GM19468 (cell line): Measurements from ENCODE around the gene COG7.
"Not testable (repeated sequence)": the region's sequence is repeated elsewhere in the genome, so short reads cannot be mapped to it uniquely, and the experiment has no call there.

Experiments
- ATAC-seq: cut with Tn5 transposase; IDR thresholded peaks from one replicate; pipeline ENCODE4 v1.9.1; 2021; ENCODE audit warnings: mild to moderate bottlenecking, moderate library complexity, moderate number of reproducible peaks; ENCODE audit not compliant: unreplicated experiment; ENCODE audit errors: extremely low read depth

The COG7 gene

GRCh38 chr16:23452572-23453337 lies at the start of gene COG7:
TSS of gene COG7 (minus strand) at chr16:23453189. CDS start at chr16:23452994, 195 bp downstream.
- no peak for ATAC-seq

- ATAC-seq: no peak
Measured at GRCh38 chr16:23502466-23502865, 49.5 kb upstream of the COG7 start.

- no peak for ATAC-seq
Measured at GRCh38 chr16:23501291-23501690, 48.3 kb upstream of the COG7 start.

DNA sequence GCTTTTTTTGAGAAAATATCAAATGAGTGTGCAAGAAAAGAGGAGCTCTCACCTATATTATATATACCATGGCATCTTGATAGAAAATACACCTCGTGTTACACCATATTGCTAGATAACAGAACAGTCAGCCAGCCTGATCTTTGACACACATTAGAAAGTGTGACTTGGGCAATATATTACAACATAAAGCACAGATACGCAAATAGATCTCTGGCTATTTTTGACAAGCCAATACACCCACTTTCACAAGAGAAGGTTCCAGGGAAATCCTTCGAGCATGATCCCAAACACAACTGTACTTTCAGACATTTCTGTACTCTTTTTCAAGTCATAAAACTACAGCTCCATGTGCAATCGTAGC lies 47.9 kb upstream of the COG7 start:
- no peak for ATAC-seq

DNA sequence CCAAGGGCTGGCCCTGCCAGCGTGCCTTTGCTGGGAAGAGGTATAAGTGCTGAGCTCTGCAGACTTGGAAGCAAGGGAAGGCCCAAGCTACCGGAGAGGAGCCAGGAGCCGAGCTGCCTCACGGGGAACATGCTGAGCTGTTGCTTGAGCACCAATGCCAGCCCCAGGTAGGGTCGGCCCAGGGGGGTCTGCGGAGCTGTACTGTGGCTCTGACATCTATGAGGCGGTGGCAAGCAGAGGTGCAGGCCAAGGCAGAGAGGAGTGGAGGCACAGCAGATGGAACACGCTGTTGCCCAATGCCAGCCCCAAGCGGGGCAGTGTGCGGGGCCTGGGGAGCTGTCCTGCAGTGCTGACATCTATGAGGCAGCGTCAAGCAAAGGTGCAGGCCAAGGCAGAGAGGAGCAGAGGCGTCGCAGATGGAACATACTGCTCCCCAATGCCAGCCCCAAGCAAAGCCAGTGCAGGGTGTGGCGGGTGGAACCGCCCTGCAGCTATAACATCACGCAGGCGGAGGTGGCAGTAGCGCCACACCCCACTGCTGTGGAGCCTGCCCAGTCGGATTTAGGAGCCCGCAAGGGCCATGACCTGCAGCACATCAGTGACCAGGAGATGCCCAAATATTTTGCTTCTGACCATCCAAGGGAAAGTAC lies 47.3 kb upstream of the COG7 start:
- ATAC-seq: no peak

- no peak for ATAC-seq
Measured at GRCh38 chr16:23499801-23500200, 46.8 kb upstream of the COG7 start.

- no peak for ATAC-seq
Measured at GRCh38 chr16:23498863-23499262, 45.9 kb upstream of the COG7 start.

DNA sequence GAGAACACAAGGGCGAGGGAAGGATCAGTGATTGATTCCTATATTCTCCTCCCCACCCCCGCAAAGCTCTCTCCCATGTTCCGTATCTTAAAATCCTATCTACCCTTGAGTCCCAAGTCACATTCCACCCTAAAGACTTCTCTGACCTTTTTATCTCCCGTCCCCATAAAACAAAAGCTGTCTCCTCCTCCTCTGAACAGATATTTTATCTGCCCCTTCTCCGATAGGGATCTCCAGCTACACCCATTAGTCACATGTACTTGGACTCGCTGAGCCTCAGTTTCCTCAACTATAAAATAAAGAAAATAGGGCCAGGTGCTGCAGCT lies 44.5 kb upstream of the COG7 start:
- ATAC-seq: no peak

- ATAC-seq: no peak
Measured at GRCh38 chr16:23496821-23497542, 44.0 kb upstream of the COG7 start.

GRCh38 chr16:23495671-23496070 lies 42.7 kb upstream of the COG7 start:
- no peak for ATAC-seq

DNA sequence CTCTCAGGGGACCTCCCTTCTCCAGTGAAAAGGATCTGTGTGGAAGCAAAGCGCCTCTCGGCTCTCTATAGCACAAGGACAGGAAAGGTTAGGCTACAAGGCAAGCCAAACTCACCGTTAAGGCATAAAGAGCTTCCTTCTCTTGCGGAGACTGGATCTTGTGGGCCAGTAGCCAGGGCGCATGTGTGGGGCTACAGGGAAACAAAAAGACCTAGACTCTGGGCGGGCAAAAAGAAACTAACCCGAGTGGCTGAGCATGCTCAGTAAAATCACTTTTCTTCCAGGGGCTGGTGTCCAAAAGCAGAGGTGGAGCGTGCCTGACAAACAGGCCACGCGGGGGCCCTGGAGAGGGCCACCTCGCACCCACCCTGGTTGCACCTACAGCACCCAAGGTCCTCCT lies 41.2 kb upstream of the COG7 start:
- ATAC-seq: no peak

DNA sequence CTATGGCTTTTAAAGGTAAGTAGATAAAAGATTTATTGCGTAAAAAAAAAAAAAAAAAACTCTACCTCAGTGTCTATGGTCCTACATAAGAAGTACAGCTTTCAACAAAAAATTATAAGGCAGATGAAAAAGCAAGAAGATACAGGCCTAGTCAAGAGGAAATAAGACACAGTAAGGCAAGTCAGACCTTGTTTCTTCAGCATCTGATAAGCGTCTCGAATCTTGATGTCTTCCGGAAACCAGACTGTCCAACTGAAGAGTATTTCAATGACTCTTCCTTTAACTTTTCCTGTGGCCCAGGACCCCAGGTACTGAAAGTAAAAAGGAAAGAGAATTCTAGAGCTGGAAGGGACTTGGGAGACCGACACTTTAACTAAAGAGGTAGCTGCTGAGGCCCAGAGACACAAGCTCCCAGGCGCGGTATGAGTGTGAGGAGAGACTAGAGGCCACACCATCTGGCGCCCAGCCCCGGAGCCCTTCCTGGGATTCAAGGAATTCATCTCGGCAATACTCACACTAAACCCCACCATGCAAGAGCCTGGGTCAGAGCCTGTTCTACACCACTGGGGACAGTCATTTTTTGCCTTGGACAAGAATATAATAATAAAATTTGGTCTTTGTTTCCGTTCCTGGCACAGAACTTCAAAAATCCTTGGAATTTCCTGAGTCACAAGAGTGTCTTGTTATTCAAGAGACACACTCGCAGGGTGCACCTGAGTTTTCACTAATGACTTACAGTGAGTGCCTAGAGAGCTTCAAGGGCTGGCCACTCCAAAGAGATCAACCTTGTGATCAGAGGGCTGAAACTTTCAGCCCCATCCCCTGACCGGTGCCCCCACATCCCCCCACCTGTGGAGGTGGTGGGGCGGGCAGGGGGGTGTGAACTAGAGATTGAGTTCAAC lies 38.8 kb upstream of the COG7 start:
- no peak for ATAC-seq

DNA sequence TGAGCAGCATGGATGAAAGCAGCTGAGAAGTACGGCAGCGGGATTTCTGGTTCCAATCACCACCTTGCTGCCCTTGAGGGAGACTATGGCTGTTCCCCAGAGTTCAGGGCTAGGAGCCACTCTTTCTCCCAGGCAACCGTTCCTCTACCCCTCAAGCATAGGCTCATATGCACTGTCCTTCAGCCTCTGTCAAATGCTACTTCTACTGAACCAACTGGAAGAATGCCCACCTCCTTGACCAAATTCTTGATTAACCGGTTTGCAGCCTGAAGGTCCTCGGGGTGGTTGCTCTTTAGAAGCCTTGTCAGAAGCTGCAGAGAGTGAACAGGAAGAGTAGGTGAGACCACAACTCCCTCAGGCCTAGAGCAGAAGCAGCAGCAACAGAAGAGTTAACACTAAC lies 33.5 kb upstream of the COG7 start:
- no peak for ATAC-seq

GRCh38 chr16:23485841-23486240 lies 32.9 kb upstream of the COG7 start:
- no peak for ATAC-seq

DNA sequence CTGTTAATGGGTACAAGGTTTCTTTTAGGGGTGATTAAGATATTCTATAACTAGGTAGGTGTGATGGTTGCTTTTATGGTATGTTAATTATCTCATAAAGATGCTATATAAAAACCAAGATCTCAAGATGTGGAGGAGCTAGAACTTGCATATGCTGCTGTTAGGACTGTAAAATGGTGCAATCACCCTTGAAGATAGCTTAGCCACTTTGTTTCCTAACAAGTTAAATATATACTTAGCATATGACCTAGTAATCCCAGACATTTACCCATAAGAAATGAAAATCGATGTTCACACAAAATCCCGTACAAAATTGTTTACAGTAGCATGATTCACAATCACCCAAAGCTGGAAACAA lies 32.2 kb upstream of the COG7 start:
- no peak for ATAC-seq

DNA sequence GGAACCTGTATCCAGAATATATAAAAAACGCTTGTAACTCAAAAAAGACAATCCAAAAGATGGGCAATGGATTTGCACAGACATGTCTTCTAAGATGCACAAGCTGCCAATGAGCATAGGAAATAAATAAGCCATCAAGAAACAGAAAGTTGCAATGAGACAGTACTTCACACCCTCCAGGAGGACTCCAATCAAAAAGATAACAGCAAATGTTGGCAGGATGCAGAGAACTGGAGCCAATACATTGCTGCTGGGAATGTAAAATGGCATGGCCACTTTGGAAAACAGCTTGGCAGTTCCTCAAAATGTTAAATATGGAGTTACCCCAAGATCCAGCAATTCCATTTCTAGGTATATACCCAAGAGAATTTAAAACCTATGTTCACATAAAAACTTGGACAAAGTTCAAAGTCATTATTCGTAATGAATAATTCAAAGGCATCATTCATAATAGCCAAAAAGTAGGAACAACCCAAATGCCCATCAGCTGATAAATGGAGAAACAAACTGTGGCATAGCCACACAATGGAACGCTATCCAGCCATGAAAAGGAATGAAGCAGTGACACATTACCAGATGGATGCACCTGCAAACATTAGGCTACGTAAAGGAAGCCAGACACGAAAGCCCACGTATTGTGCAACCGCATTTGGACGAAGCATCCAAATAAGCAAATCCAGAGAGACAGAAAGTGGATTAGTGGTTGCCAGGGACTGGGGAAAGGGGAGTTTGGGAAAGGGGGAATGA lies 31.7 kb upstream of the COG7 start:
- ATAC-seq: no peak

DNA sequence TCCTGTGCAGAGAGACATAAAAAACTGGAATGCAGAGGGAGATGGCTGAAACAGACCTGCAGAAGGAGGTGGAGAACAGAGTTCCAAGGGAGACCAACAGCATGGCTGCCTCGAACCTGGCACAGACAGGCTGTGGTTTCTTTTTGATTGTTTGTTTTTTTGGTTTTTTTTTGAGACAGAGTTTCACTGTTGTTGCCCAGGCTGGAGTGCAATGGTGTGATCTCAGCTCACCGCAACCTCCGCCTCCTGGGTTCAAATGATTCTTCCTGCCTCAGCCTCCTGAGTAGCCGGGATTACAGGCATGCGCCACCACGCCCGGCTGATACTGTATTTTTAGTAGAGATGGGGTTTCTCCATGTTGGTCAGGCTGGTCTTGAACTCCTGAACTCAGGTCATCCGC lies 30.5 kb upstream of the COG7 start:
- not testable (repeated sequence) for ATAC-seq

DNA sequence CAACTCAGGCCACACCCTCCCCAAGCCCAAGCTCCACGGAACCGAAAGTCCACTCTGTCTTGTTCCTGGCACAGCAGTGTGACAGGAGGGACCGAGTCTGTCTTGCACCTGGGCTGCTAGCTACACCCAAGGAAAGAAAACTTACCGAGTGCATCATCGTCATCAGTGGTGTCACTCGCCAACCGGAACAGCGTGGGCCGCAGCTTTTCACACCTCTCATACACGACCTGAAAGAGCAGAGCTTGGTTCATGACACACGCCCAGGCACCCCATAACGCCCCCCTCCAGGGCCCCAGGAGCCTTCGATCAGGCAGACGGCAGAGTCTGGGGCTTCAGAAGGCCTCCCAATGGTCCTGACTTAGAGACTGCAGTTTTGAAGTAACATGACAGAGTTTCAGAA lies 29.8 kb upstream of the COG7 start:
- no peak for ATAC-seq

- ATAC-seq: no peak
Measured at GRCh38 chr16:23480257-23480656, 27.3 kb upstream of the COG7 start.

GRCh38 chr16:23479138-23479537 lies 26.1 kb upstream of the COG7 start:
- ATAC-seq: no peak
